K562 (cell line): ENCODE data around the gene PRMT7. TPM values are rescaled to one million over a fixed set of nuclear protein-coding genes. Genes with fewer than 3 reads are reported as not detected.

Experiments used
- C11orf30 ChIP-seq: fragments of 450-650 bp; IDR thresholded peaks from 2 replicates; pipeline ENCODE4 v1.6.1; 2016; ENCODE audit warnings: low read depth, mild to moderate bottlenecking
- CHD1 ChIP-seq: fragments of 200-600 bp; sonication (generic); IDR thresholded peaks from one replicate; pipeline ENCODE4 v1.6.1; 2012; ENCODE audit warnings: mild to moderate bottlenecking, moderate library complexity, low read length, inconsistent platforms
- GTF3C2 ChIP-seq: IDR thresholded peaks from 3 replicates; pipeline ENCODE4 v1.6.1; 2011; ENCODE audit warnings: borderline replicate concordance, mild to moderate bottlenecking, moderate library complexity; ENCODE audit not compliant: insufficient read length; ENCODE audit errors: extremely low read depth
- HMG20A ChIP-seq: fragments of 450-650 bp; formaldehyde crosslinking; conservative IDR thresholded peaks from 2 replicates; pipeline ENCODE4 v1.4.0; 2020; ENCODE audit warnings: mild to moderate bottlenecking, mixed read lengths
- HNRNPUL1 ChIP-seq: fragments of 200-400 bp; formaldehyde crosslinking; IDR thresholded peaks from 2 replicates; pipeline ENCODE4 v1.6.1; 2017; ENCODE audit warnings: low read length
- JUN ChIP-seq, 2 experiments: sonication (generic) in 1 of 2; formaldehyde crosslinking in 1 of 2; IDR thresholded peaks; 2 replicates each; pipeline versions ENCODE4 v1.6.1 to v1.8.0; 2012 to 2022; ENCODE audit warnings: borderline replicate concordance in 2 of 2, mild to moderate bottlenecking in 2 of 2, improper control_type of control experiment in 1 of 2, low read depth in 1 of 2, low read length in 1 of 2, missing genetic modification reagents in 1 of 2
- REST ChIP-seq, 2 experiments: fragments of 450-650 bp; formaldehyde crosslinking in 1 of 2; IDR thresholded peaks; 2 replicates each; pipeline versions ENCODE4 v1.4.0 to v1.6.1; 2014 to 2020; ENCODE audit warnings: mild to moderate bottlenecking in 2 of 2, borderline replicate concordance in 1 of 2, low read depth in 1 of 2
- TCF15 ChIP-seq: fragments of 250-450 bp; sonication (Bioruptor Pico); IDR thresholded peaks from 2 replicates; pipeline ENCODE4 v1.8.0; 2022; ENCODE audit warnings: moderate library complexity, mild to moderate bottlenecking, inconsistent platforms
- TEAD2 ChIP-seq: fragments of 450-650 bp; IDR thresholded peaks from 2 replicates; pipeline ENCODE4 v1.6.1; 2016; ENCODE audit warnings: missing genetic modification characterization, control low read depth, missing compliant biosample characterization
- polyA plus RNA-seq, 8 experiments: library from polyadenylated mRNA; depleted of rRNA in 4 of 8; stranded (reverse) in 5 of 8; unstranded in 3 of 8; fragments of >200 nt; fragmentation: Nextera tagmentation in 2 of 8; fragmentation: Illumina TruSeq in 1 of 8; extraction: Ambion mirVana in 2 of 8; extraction: Trizol in 1 of 8; gene quantifications; 2 replicates each; pipeline versions ENCODE4 v1.2.1 to v1.2.3, GENCODE V29; 2011 to 2014; ENCODE audit warnings: inconsistent platforms in 1 of 8, missing spikeins in 1 of 8
- total RNA-seq, 7 experiments: library from RNA; depleted of rRNA in 6 of 7; stranded (reverse); fragments of >200 nt in 6 of 7; fragmentation: Illumina TruSeq in 2 of 7; extraction: Trizol in 2 of 7; gene quantifications; 2 replicates each; pipeline versions ENCODE4 v1.2.1 to v1.2.3, GENCODE V29; 2011 to 2021; ENCODE audit warnings: low replicate concordance in 1 of 7

The PRMT7 gene
- total and polyA plus RNA-seq, 9 of the 15 experiments (the other 6 are each of a cell fraction or from before 2014, with no cell fraction given), result 6.4 to 88.8 (median 73.1) TPM

- no peak for TF ChIP-seq REST (IDR thresholded peaks at IDR 0.05; ENCODE audit: borderline replicate concordance)
- 0 out of 2 replicates have a peak, but pooled peaks have one; percentile 9 for TF ChIP-seq REST (CRISPR knock-in tag; IDR thresholded peaks at IDR 0.05; ENCODE audit: low read depth)
- no peak for TF ChIP-seq HMG20A (CRISPR knock-in tag)
- TF ChIP-seq CHD1, result peak; percentile 46
- peak; percentile 97 for TF ChIP-seq C11orf30
- TF ChIP-seq HNRNPUL1, result no peak
- TF ChIP-seq JUN (IDR thresholded peaks at IDR 0.05; ENCODE audit: borderline replicate concordance, low read depth, low read length), result peak; percentile 49; the same call in 1 of the 2 replicates
- no peak for TF ChIP-seq JUN (CRISPR knock-in tag; IDR thresholded peaks at IDR 0.05; ENCODE audit: borderline replicate concordance)
- no peak for TF ChIP-seq GTF3C2
- TF ChIP-seq TCF15 (CRISPR knock-in tag), result no peak
- no peak for TF ChIP-seq TEAD2
Measured at GRCh38 chr16:68310774-68311511, at the start of gene PRMT7, which contains the start of gene SLC7A6OS (continued).
